ENCODE data around the gene MBD3L2.
"Not testable (repeated sequence)": the region's sequence is repeated elsewhere in the genome, so short reads cannot be mapped to it uniquely, and the experiment has no call there.

MBD3L2 gene

DNA sequence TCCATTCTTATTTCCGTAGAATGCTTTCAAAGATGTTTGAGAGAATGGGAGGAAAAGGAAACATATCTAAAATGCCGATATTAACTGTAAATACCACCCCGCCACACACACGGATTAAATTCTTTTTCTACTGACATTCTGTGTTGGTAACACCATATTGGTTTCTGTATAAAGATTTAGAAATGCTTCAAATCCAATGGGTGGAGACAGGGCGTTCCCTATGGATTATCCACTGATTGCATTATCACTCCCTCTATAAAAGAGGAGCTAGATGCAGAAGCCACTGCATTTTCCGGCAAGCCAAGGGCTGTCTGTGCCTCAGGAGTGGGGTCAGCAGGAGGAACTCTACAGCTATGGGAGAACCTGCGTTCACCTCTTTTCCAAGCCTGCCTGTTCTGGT is at the start of gene MBD3L2:
MBD3L2 (plus strand) TSS at position 301 of the 400 bp plus-strand sequence; CDS start at position 354, 53 bp downstream.
- not testable (repeated sequence) for H3K9me3 ChIP-seq (ENCODE audit: control insufficient read depth in 2 of 2, low read length in 2 of 2); H3K36me3 ChIP-seq (ENCODE audit: control insufficient read depth in 2 of 2, insufficient read depth in 2 of 2, low read length in 2 of 2); H3K9ac ChIP-seq (ENCODE audit: low read length in 2 of 2); H3K4me1 ChIP-seq (ENCODE audit: control insufficient read depth, insufficient read depth, low read length); H3K27me3 ChIP-seq (ENCODE audit: control insufficient read depth in 1 of 2, insufficient read depth in 2 of 2, low read length in 2 of 2); H3K4me3 ChIP-seq (ENCODE audit: low read length in 2 of 2); H3K27ac ChIP-seq (ENCODE audit: low read length)

DNA sequence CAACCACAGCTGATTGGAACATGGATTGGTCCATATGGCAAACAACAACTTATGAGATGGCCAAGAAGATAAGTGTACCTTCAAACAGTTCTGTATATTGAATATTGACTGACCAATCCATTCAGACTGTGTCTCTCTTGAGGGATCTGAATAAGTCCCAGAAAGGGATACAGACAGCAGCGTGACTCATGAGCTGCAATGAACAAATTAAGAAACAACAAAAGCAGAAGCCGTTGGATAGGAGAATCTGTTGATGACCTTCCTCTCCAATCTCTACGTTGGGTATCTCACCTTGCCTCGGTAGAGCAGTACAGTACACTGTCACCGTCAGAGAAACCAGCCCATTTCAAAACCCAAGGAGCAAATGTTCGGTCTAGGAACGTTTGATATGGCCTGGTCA is 49.2 kb upstream of the MBD3L2 start:
- Histone ChIP-seq H3K9ac (ENCODE audit: low read length in 2 of 2) (no peak overlapping the region), H3K4me3 (ENCODE audit: low read length in 2 of 2) (no peak overlapping the region), H3K4me1 (ENCODE audit: control insufficient read depth, insufficient read depth, low read length) (no peaks in the 10 kb centered on the region), H3K36me3 (ENCODE audit: control insufficient read depth in 2 of 2, insufficient read depth in 2 of 2, low read length in 2 of 2) (no peaks in the 10 kb centered on the region), H3K27ac (ENCODE audit: low read length) (no peak overlapping the region), H3K27me3 (ENCODE audit: control insufficient read depth in 1 of 2, insufficient read depth in 2 of 2, low read length in 2 of 2) (peaks cover 0 to under 1% of the 10 kb centered on the region in 2 donors), H3K9me3 (ENCODE audit: control insufficient read depth in 2 of 2, low read length in 2 of 2) (no peaks in the 10 kb centered on the region)

GRCh38 chr19:7000333-7000732 is 48.8 kb upstream of the MBD3L2 start:
- H3K9me3 ChIP-seq (ENCODE audit: control insufficient read depth in 2 of 2, low read length in 2 of 2) = no peaks in the 10 kb centered on the region
- H3K4me1 ChIP-seq (ENCODE audit: control insufficient read depth, insufficient read depth, low read length) = no peaks in the 10 kb centered on the region
- no peak overlapping the region for H3K9ac ChIP-seq (ENCODE audit: low read length in 2 of 2)
- H3K36me3 ChIP-seq (ENCODE audit: control insufficient read depth in 2 of 2, insufficient read depth in 2 of 2, low read length in 2 of 2) = no peaks in the 10 kb centered on the region
- no peak overlapping the region for H3K27ac ChIP-seq (ENCODE audit: low read length)
- H3K27me3 ChIP-seq (ENCODE audit: control insufficient read depth in 1 of 2, insufficient read depth in 2 of 2, low read length in 2 of 2) = peaks cover 0 to 4% of the 10 kb centered on the region in 2 donors
- H3K4me3 ChIP-seq (ENCODE audit: low read length in 2 of 2) = no peak overlapping the region

- Histone ChIP-seq H3K27me3 (ENCODE audit: control insufficient read depth in 1 of 2, insufficient read depth in 2 of 2, low read length in 2 of 2) (peaks cover 0 to 5% of the 10 kb centered on the region in 2 donors), H3K9ac (ENCODE audit: low read length in 2 of 2) (no peak overlapping the region), H3K4me1 (ENCODE audit: control insufficient read depth, insufficient read depth, low read length) (no peaks in the 10 kb centered on the region), H3K27ac (ENCODE audit: low read length) (no peak overlapping the region), H3K36me3 (ENCODE audit: control insufficient read depth in 2 of 2, insufficient read depth in 2 of 2, low read length in 2 of 2) (no peaks in the 10 kb centered on the region), H3K4me3 (ENCODE audit: low read length in 2 of 2) (no peak overlapping the region), H3K9me3 (ENCODE audit: control insufficient read depth in 2 of 2, low read length in 2 of 2) (no peaks in the 10 kb centered on the region)
These were observed 48.3 kb upstream of the MBD3L2 start for GRCh38 chr19:7000816-7001215.

DNA sequence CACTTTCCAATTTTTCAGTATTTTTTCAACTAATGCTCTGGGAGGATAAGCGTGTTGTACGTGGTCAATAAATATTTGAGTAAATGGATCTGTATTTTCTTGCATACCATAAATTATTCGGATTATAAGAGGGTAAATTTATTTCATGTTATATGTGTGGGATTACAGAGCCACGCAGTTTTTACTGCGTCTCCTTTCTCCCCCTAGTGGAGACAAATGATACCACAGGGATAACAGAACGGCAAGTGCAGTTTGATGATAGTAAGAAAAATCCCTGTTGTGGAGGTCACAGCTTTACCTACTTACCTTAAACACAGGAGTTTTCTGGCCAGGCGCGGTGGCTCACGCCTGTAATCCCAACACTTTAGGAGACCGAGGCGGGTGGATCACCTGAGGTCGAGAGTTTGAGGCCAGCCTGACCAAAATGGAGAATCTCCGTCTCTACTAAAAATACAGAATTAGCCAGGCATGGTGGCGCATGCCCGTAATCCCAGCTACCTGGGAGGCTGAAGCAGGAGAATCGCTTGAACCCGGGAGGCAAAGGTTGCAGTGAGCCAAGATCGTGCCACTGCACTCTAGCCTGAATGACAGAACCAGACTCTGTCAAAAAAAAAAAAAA is 44.7 kb upstream of the MBD3L2 start:
- no peak overlapping the region for H3K4me3 ChIP-seq (ENCODE audit: low read length in 2 of 2)
- H3K27me3 ChIP-seq (ENCODE audit: control insufficient read depth in 1 of 2, insufficient read depth in 2 of 2, low read length in 2 of 2) = peaks cover 0 to 5% of the 10 kb centered on the region in 2 donors
- no peaks in the 10 kb centered on the region for H3K4me1 ChIP-seq (ENCODE audit: control insufficient read depth, insufficient read depth, low read length)
- no peak overlapping the region for H3K27ac ChIP-seq (ENCODE audit: low read length)
- H3K9me3 ChIP-seq (ENCODE audit: control insufficient read depth in 2 of 2, low read length in 2 of 2) = no peaks in the 10 kb centered on the region
- no peaks in the 10 kb centered on the region for H3K36me3 ChIP-seq (ENCODE audit: control insufficient read depth in 2 of 2, insufficient read depth in 2 of 2, low read length in 2 of 2)
- H3K9ac ChIP-seq (ENCODE audit: low read length in 2 of 2) = no peak overlapping the region

- H3K9me3 ChIP-seq (ENCODE audit: control insufficient read depth in 2 of 2, low read length in 2 of 2) = no peaks in the 10 kb centered on the region
- H3K4me3 ChIP-seq (ENCODE audit: low read length in 2 of 2) = no peak overlapping the region
- H3K36me3 ChIP-seq (ENCODE audit: control insufficient read depth in 2 of 2, insufficient read depth in 2 of 2, low read length in 2 of 2) = no peaks in the 10 kb centered on the region
- no peaks in the 10 kb centered on the region for H3K4me1 ChIP-seq (ENCODE audit: control insufficient read depth, insufficient read depth, low read length)
- H3K27ac ChIP-seq (ENCODE audit: low read length) = no peak overlapping the region
- no peak overlapping the region for H3K9ac ChIP-seq (ENCODE audit: low read length in 2 of 2)
- H3K27me3 ChIP-seq (ENCODE audit: control insufficient read depth in 1 of 2, insufficient read depth in 2 of 2, low read length in 2 of 2) = peaks cover 0 to 5% of the 10 kb centered on the region in 2 donors
These were observed 42.9 kb upstream of the MBD3L2 start for GRCh38 chr19:7006135-7006704.

- no peak overlapping the region for H3K27ac ChIP-seq (ENCODE audit: low read length)
- H3K36me3 ChIP-seq (ENCODE audit: control insufficient read depth in 2 of 2, insufficient read depth in 2 of 2, low read length in 2 of 2) = no peaks in the 10 kb centered on the region
- no peaks in the 10 kb centered on the region for H3K4me1 ChIP-seq (ENCODE audit: control insufficient read depth, insufficient read depth, low read length)
- H3K27me3 ChIP-seq (ENCODE audit: control insufficient read depth in 1 of 2, insufficient read depth in 2 of 2, low read length in 2 of 2) = peaks cover 0 to 5% of the 10 kb centered on the region in 2 donors
- H3K4me3 ChIP-seq (ENCODE audit: low read length in 2 of 2) = no peak overlapping the region
- no peak overlapping the region for H3K9ac ChIP-seq (ENCODE audit: low read length in 2 of 2)
- no peaks in the 10 kb centered on the region for H3K9me3 ChIP-seq (ENCODE audit: control insufficient read depth in 2 of 2, low read length in 2 of 2)
These were observed 41.3 kb upstream of the MBD3L2 start for GRCh38 chr19:7007859-7008258.

DNA sequence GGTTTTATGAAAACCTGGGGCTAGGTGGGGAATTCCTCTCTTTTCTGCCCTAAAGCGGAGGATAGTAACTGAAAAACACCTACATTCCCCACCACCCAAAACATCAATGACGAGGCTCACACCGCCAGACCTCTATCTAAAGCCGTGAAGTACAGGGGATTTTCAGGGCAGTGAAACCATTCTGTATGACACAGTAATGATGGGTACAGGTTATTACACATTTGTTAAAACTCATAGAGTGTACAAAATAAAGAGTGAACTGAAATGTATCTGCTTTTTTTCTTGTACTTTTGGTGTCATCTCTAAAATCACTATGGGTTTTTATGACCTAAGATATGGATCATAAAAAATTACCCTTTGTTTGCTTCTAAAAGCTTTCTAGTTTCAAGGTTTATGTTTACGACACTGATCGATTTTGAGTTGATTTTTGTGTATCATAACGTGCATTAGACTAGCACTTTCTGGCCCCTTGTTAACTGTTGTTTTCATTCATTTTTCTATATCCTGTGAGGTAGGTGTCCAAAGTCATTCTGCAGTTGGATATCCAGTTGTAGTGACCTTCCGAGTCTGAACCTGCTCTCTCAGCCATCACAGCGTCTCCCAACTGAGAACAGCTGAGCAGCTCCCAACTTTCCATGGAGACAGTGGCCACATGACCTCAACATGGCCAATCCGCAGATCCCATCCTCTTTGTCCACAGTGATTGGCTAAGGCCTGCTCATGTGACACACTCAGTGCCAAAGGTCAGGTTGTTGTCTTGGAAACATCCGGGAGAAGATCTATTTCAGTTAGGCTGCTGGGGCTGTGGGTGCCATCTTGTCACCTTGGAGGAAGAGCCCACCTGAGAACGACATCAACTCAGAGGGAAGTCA is 38.2 kb upstream of the MBD3L2 start:
- Histone ChIP-seq H3K27me3 (ENCODE audit: control insufficient read depth in 1 of 2, insufficient read depth in 2 of 2, low read length in 2 of 2) (no peaks in the 10 kb centered on the region), H3K36me3 (ENCODE audit: control insufficient read depth in 2 of 2, insufficient read depth in 2 of 2, low read length in 2 of 2) (no peaks in the 10 kb centered on the region), H3K4me3 (ENCODE audit: low read length in 2 of 2) (no peak overlapping the region), H3K4me1 (ENCODE audit: control insufficient read depth, insufficient read depth, low read length) (no peaks in the 10 kb centered on the region), H3K9ac (ENCODE audit: low read length in 2 of 2) (no peak overlapping the region), H3K9me3 (ENCODE audit: control insufficient read depth in 2 of 2, low read length in 2 of 2) (no peaks in the 10 kb centered on the region), H3K27ac (ENCODE audit: low read length) (no peak overlapping the region)

GRCh38 chr19:7013678-7014077 is 35.4 kb upstream of the MBD3L2 start:
- Histone ChIP-seq H3K4me3 (ENCODE audit: low read length in 2 of 2) (no peak overlapping the region), H3K27me3 (ENCODE audit: control insufficient read depth in 1 of 2, insufficient read depth in 2 of 2, low read length in 2 of 2) (no peaks in the 10 kb centered on the region), H3K27ac (ENCODE audit: low read length) (no peak overlapping the region), H3K9me3 (ENCODE audit: control insufficient read depth in 2 of 2, low read length in 2 of 2) (no peaks in the 10 kb centered on the region), H3K4me1 (ENCODE audit: control insufficient read depth, insufficient read depth, low read length) (no peaks in the 10 kb centered on the region), H3K9ac (ENCODE audit: low read length in 2 of 2) (no peak overlapping the region), H3K36me3 (ENCODE audit: control insufficient read depth in 2 of 2, insufficient read depth in 2 of 2, low read length in 2 of 2) (no peaks in the 10 kb centered on the region)

DNA sequence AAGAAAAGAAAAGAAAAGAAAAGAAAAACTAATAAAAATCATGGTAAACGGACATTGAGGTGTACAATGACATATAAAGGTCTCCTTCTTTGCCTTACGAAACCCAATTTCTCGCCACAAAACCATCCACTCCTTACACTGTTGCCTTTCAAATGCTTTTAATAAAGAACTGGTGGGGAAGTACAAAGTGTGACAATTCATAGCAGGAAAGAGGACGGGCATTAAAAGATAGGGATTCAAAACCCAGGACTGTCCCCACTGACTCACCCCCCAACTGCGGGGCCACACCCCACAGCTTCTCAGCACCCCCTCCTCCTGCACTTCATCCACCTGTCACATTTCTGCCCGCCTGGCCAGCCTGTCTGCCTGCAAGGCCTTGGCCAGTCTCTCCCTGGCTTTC is 30.3 kb upstream of the MBD3L2 start:
- Histone ChIP-seq H3K27me3 (ENCODE audit: control insufficient read depth in 1 of 2, insufficient read depth in 2 of 2, low read length in 2 of 2) (no peaks in the 10 kb centered on the region), H3K9ac (ENCODE audit: low read length in 2 of 2) (no peak overlapping the region), H3K9me3 (ENCODE audit: control insufficient read depth in 2 of 2, low read length in 2 of 2) (no peaks in the 10 kb centered on the region), H3K36me3 (ENCODE audit: control insufficient read depth in 2 of 2, insufficient read depth in 2 of 2, low read length in 2 of 2) (no peaks in the 10 kb centered on the region), H3K4me3 (ENCODE audit: low read length in 2 of 2) (no peak overlapping the region), H3K4me1 (ENCODE audit: control insufficient read depth, insufficient read depth, low read length) (no peaks in the 10 kb centered on the region), H3K27ac (ENCODE audit: low read length) (no peak overlapping the region)

DNA sequence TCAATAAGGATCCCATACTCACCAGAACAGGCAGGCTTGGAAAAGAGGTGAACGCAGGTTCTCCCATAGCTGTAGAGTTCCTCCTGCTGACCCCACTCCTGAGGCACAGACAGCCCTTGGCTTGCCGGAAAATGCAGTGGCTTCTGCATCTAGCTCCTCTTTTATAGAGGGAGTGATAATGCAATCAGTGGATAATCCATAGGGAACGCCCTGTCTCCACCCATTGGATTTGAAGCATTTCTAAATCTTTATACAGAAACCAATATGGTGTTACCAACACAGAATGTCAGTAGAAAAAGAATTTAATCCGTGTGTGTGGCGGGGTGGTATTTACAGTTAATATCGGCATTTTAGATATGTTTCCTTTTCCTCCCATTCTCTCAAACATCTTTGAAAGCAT is 27.8 kb upstream of the MBD3L2 start, which contains the start of gene MBD3L2B:
MBD3L2B (minus strand) TSS at position 101 of the 400 bp plus-strand sequence; CDS start at position 67, 34 bp downstream.
- H3K9me3 ChIP-seq (ENCODE audit: control insufficient read depth in 2 of 2, low read length in 2 of 2); H3K4me3 ChIP-seq (ENCODE audit: low read length in 2 of 2); H3K27me3 ChIP-seq (ENCODE audit: control insufficient read depth in 1 of 2, insufficient read depth in 2 of 2, low read length in 2 of 2); H3K4me1 ChIP-seq (ENCODE audit: control insufficient read depth, insufficient read depth, low read length); H3K36me3 ChIP-seq (ENCODE audit: control insufficient read depth in 2 of 2, insufficient read depth in 2 of 2, low read length in 2 of 2); H3K27ac ChIP-seq (ENCODE audit: low read length); H3K9ac ChIP-seq (ENCODE audit: low read length in 2 of 2): not testable (repeated sequence)

All from stomach smooth muscle (tissue), 2 donors.